Left ventricle myocardium inferior (tissue), 1 donor: ENCODE data around the gene DLG2. TPM values are rescaled to one million over a fixed set of nuclear protein-coding genes. Genes with fewer than 3 reads are reported as not detected.
"Not testable (repeated sequence)": the region's sequence is repeated elsewhere in the genome, so short reads cannot be mapped to it uniquely, and the experiment has no call there.

Experiments used
- DNase-seq: peaks from one replicate; pipeline ENCODE4 v3.0.0-alpha.2; 2020
- H3K27ac ChIP-seq: fragments of 200-600 bp; replicated peaks from 2 replicates; pipeline ENCODE4 v1.8.0; 2021
- H3K27me3 ChIP-seq: fragments of 200-600 bp; 2 replicates; pipeline ENCODE4 v1.8.0; 2021; ENCODE audit warnings: low read depth
- H3K36me3 ChIP-seq: fragments of 200-600 bp; 2 replicates; pipeline ENCODE4 v1.8.0; 2021
- H3K4me1 ChIP-seq: fragments of 200-600 bp; 2 replicates; pipeline ENCODE4 v1.8.0; 2021
- H3K4me3 ChIP-seq: fragments of 200-600 bp; 2 replicates; pipeline ENCODE4 v1.8.0; 2021; ENCODE audit warnings: mild to moderate bottlenecking, moderate library complexity
- H3K9me3 ChIP-seq: fragments of 200-600 bp; replicated peaks from 2 replicates; pipeline ENCODE4 v1.8.0; 2021
- intact Hi-C: fragments of 100-400 bp; cut with micrococcal nuclease; formaldehyde crosslinking; loops from one replicate; pipeline ENCODE4 v1.11.0; 2022
- total RNA-seq: library from RNA; stranded (reverse); fragmentation: NEBNext Ultra II Directional; extraction: Animal tissue kit (Norgen Biotek cat#: 25700); gene quantifications from one replicate; pipeline ENCODE4 v1.2.1, GENCODE V29; 2021
- TF ChIP-seq, protein P1 (sequence below): fragments of 200-600 bp; IDR thresholded peaks from 2 replicates; pipeline ENCODE4 v1.8.0; 2021; ENCODE audit warnings: antibody characterized with exemption, mild to moderate bottlenecking, borderline replicate concordance
- donor health status: DM: no; HTN: yes; CAD: no; lungs with severe emphysema.

Gene DLG2
- total RNA-seq, 1 donor from 2014 or later, result 6.5 TPM

DNA sequence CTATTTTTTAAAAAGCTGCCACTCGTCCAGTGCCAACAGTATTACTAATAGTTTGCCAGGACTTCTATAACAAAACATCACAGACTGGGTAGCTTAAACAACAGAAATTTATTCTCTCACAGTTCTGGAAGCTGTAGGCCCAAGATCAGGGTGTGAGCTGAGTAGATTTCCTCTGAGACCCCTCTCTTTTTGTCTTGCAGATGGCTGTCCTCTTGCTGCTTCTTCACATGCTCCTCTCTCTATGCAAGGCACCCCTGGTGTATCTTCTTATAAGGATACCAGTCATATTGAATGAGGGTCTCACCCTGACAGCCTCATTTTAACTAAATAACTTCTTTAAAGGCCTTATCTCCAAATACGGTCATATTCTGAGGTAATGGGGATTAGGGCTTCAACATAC, 390.9 kb downstream of the DLG2 start:
- Histone ChIP-seq H3K4me1 (no peaks in the 10 kb centered on the region), H3K9me3 (peaks cover 22% of the 10 kb centered on the region), H3K27ac (no peak overlapping the region), H3K36me3 (no peaks in the 10 kb centered on the region), H3K27me3 (no peaks in the 10 kb centered on the region), H3K4me3 (no peak overlapping the region)
- DNase-seq, result no peak
- TF ChIP-seq, protein P1, sequence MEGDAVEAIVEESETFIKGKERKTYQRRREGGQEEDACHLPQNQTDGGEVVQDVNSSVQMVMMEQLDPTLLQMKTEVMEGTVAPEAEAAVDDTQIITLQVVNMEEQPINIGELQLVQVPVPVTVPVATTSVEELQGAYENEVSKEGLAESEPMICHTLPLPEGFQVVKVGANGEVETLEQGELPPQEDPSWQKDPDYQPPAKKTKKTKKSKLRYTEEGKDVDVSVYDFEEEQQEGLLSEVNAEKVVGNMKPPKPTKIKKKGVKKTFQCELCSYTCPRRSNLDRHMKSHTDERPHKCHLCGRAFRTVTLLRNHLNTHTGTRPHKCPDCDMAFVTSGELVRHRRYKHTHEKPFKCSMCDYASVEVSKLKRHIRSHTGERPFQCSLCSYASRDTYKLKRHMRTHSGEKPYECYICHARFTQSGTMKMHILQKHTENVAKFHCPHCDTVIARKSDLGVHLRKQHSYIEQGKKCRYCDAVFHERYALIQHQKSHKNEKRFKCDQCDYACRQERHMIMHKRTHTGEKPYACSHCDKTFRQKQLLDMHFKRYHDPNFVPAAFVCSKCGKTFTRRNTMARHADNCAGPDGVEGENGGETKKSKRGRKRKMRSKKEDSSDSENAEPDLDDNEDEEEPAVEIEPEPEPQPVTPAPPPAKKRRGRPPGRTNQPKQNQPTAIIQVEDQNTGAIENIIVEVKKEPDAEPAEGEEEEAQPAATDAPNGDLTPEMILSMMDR, result no peak
- intact Hi-C loops, result no loop called here

DNA sequence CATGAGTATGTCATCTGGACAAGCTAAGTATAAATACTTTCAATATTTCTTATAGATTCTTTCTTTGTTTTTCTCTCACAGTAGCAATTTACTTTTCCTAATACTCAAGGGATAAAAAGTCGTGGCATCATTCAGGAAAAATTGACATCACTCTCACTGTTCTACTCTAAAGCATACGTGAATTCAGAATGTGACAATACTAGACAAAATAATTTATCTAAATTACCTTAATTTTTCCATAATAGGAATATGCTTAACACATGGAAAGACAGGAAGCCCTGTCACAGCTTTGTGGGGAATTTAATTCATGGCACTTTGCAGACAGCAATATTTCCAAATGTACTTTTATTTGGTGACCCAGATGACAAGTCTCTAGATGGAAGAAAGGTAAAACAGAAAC, 394.6 kb downstream of the DLG2 start:
- H3K27me3 ChIP-seq, result no peaks in the 10 kb centered on the region
- H3K4me1 ChIP-seq, result no peaks in the 10 kb centered on the region
- peaks cover 23% of the 10 kb centered on the region for H3K9me3 ChIP-seq
- no peaks in the 10 kb centered on the region for H3K36me3 ChIP-seq
- TF ChIP-seq, protein P1, result no peak
- DNase-seq, result no peak
- no peak overlapping the region for H3K4me3 ChIP-seq
- H3K27ac ChIP-seq, result no peak overlapping the region
- intact Hi-C loops, result no loop called here

GRCh38 chr11:85231588-85231987, 395.6 kb downstream of the DLG2 start:
- no peak for DNase-seq
- TF ChIP-seq, protein P1, result no peak
- intact Hi-C loops, result no loop called here
- H3K4me1 ChIP-seq, result no peaks in the 10 kb centered on the region
- H3K9me3 ChIP-seq, result peaks cover 23% of the 10 kb centered on the region
- H3K27me3 ChIP-seq, result no peaks in the 10 kb centered on the region
- H3K27ac ChIP-seq, result no peak overlapping the region
- H3K36me3 ChIP-seq, result no peaks in the 10 kb centered on the region
- H3K4me3 ChIP-seq, result no peak overlapping the region

GRCh38 chr11:85229723-85230122, 397.4 kb downstream of the DLG2 start:
- H3K9me3 ChIP-seq, result peaks cover 23% of the 10 kb centered on the region
- H3K4me1 ChIP-seq, intact Hi-C loops, H3K36me3 ChIP-seq, DNase-seq, H3K4me3 ChIP-seq, H3K27me3 ChIP-seq, H3K27ac ChIP-seq: not testable (repeated sequence)

DNA sequence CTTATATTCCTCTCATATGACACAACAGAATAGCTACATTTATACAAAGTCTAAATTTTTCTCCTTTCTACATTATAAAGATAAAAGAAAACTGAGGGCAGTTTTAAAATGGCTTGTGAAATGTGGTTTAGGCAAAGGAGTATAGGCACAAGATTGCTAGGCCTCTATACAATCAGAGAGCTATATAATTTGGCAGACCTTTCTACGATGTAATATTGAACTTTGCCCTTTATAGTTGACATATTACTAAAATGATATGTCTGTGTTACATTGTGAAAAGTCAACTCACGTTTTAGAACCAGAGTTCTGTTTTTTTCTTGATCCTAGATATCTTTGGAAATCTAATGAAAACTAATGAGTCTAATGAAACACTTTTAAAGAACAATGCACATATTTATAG, 430.2 kb downstream of the DLG2 start:
- Histone ChIP-seq H3K4me1 (no peaks in the 10 kb centered on the region), H3K9me3 (peaks cover 17% of the 10 kb centered on the region), H3K27me3 (no peaks in the 10 kb centered on the region), H3K27ac (no peak overlapping the region), H3K36me3 (no peaks in the 10 kb centered on the region), H3K4me3 (no peak overlapping the region)
- intact Hi-C loops, result no loop called here
- DNase-seq, result no peak
- TF ChIP-seq, protein P1, result no peak

DNA sequence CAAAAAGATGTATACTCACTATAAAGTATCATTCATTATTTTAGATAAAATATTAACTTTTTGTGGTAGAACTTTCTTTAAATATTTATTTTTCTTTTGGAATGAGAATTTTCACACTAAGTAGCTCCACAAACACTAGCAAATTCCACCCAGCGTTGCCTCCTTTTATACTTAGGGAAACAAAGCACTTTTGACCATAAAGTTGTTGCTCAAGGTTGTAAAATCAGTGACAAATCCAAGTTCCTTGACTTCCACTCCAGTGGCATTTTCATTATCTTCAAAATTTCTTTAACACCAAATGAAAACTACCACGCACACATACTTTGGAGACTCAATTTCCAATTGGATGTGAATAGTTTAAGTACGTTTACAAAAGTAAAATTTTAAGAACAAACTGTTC, 431.2 kb downstream of the DLG2 start:
- Histone ChIP-seq H3K36me3 (no peaks in the 10 kb centered on the region), H3K27me3 (no peaks in the 10 kb centered on the region), H3K4me3 (no peak overlapping the region), H3K4me1 (no peaks in the 10 kb centered on the region), H3K9me3 (peaks cover 6% of the 10 kb centered on the region), H3K27ac (no peak overlapping the region)
- DNase-seq, result no peak
- intact Hi-C loops, result no loop called here
- TF ChIP-seq, protein P1, result no peak
